ENCODE measurements around the gene SLC9C1.

The SLC9C1 gene

GRCh38 chr3:112101916-112102315 is 192.1 kb downstream of the SLC9C1 start:
- no peak for DNase-seq

- no peak for DNase-seq
Measured at GRCh38 chr3:112097378-112097777, 196.6 kb downstream of the SLC9C1 start.

- no peak for DNase-seq
Measured at GRCh38 chr3:112096176-112096575, 197.8 kb downstream of the SLC9C1 start.

- DNase-seq = no peak
Measured at GRCh38 chr3:112095731-112096130, 198.3 kb downstream of the SLC9C1 start.

GRCh38 chr3:112093180-112093522 is 200.9 kb downstream of the SLC9C1 start:
- DNase-seq = no peak

- DNase-seq = no peak
Measured at GRCh38 chr3:112092496-112093179, 201.4 kb downstream of the SLC9C1 start.

GRCh38 chr3:112090887-112091586 is 203.0 kb downstream of the SLC9C1 start:
- DNase-seq = no peak

Data from NCI-H1417 treated with DMSO at 0.1 percent for 48 hours (cell line).